Measurements from ENCODE around the gene LCLAT1. TPM values are rescaled to one million over a fixed set of nuclear protein-coding genes. Genes with fewer than 3 reads are reported as not detected.
A peak's percentile ranks its signal among the peaks of the same experiment; 100 is the strongest.

Gene LCLAT1
- total and polyA plus RNA-seq, 12 donors = 8.0 to 56.4 (median 42.7) TPM

DNA sequence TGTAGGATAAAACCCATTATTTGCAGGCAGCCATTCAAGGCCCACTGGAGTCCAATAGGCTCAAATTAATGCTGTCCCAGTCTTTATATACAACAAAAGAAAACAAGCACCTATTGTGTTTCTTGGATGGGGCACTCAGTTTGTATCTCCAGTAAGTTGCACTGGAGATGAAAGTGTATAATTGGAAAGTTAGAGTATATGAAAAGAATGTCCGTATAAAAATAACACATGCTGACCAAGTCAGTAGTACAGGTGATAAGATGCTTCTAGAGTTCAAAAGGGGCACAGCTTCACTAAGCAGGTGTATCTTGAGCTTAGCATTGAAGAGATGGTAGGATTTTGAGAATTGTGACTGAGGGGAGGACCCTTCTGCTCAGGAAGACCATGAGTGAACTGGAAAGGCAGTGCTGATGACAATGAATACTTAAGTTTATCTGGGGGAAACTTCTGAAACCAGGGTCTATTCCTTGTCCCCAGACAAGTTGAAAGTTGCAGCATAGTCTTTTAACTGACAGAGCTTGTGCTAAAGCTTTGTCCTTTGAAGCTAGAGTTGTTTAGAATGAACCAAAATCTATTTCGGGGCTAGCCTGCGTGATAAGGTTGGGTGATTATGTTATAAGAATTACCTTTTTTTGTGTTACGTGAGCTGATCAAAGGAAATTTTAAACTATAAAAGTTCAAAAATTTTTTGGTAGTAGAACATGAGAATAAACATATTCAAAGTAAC is 15.2 kb downstream of the LCLAT1 start:
- H3K36me3 ChIP-seq = no peaks in the 10 kb centered on the region
- peak in 7 of 8 donors; percentile 25 to 86 (median 70) for ATAC-seq

DNA sequence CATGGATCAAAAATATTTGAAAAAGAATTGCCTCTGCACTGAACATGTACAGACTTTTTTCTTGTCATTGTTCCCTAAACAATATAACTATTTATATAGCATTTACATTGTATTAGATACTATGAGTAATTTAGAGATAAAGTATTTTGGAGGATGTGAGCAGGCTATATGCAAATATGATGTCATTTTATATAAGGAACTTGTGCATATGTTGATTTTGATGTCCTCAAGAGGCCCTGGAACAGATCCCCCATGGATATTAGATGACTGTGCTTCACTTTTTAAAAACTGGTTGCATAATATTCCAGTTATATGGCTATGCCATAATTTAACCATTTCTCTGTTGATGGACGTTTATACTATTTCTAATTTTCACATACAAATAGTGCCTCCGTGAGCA is 16.5 kb downstream of the LCLAT1 start:
- DNase-seq (no peak), ATAC-seq (no peak)
- Histone ChIP-seq H3K4me1 (peaks cover 0 to 50% (median 18%) of the 10 kb centered on the region in 9 donors), H3K36me3 (no peaks in the 10 kb centered on the region), H3K9me3 (peaks cover 0 to 13% (median 0%) of the 10 kb centered on the region in 11 donors), H3K4me3 (no peak overlapping the region), H3K27me3 (no peaks in the 10 kb centered on the region), H3K27ac (peak overlapping the region in 3 of 10 donors; percentile 28 to 87 (median 79))
- intact Hi-C loops (cut with DNase I) = no loop called here
- WGBS, 2 donors = 49 to 51% methylated on average over 2 of the region's 2 CpGs
- TF ChIP-seq, protein P1, sequence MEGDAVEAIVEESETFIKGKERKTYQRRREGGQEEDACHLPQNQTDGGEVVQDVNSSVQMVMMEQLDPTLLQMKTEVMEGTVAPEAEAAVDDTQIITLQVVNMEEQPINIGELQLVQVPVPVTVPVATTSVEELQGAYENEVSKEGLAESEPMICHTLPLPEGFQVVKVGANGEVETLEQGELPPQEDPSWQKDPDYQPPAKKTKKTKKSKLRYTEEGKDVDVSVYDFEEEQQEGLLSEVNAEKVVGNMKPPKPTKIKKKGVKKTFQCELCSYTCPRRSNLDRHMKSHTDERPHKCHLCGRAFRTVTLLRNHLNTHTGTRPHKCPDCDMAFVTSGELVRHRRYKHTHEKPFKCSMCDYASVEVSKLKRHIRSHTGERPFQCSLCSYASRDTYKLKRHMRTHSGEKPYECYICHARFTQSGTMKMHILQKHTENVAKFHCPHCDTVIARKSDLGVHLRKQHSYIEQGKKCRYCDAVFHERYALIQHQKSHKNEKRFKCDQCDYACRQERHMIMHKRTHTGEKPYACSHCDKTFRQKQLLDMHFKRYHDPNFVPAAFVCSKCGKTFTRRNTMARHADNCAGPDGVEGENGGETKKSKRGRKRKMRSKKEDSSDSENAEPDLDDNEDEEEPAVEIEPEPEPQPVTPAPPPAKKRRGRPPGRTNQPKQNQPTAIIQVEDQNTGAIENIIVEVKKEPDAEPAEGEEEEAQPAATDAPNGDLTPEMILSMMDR (IDR thresholded peaks at IDR 0.05) = no peak

More for the DNA sequence above, 15.2 kb downstream of the LCLAT1 start:
- H3K9me3 ChIP-seq = peaks cover 0 to under 1% (median 0%) of the 10 kb centered on the region in 11 donors
- no peak overlapping the region for H3K4me3 ChIP-seq
- H3K27ac ChIP-seq = peak overlapping the region; percentile 16 to 81 (median 58)
- H3K4me1 ChIP-seq = peaks cover 0 to 62% (median 18%) of the 10 kb centered on the region in 9 donors
- WGBS, 2 donors = 64 to 77% methylated on average over 4 of the region's 4 CpGs
- no peak for DNase-seq
- H3K27me3 ChIP-seq = no peaks in the 10 kb centered on the region
- TF ChIP-seq, protein P1 (IDR thresholded peaks at IDR 0.05) = no peak
- intact Hi-C loops (cut with DNase I) = no loop called here

DNA sequence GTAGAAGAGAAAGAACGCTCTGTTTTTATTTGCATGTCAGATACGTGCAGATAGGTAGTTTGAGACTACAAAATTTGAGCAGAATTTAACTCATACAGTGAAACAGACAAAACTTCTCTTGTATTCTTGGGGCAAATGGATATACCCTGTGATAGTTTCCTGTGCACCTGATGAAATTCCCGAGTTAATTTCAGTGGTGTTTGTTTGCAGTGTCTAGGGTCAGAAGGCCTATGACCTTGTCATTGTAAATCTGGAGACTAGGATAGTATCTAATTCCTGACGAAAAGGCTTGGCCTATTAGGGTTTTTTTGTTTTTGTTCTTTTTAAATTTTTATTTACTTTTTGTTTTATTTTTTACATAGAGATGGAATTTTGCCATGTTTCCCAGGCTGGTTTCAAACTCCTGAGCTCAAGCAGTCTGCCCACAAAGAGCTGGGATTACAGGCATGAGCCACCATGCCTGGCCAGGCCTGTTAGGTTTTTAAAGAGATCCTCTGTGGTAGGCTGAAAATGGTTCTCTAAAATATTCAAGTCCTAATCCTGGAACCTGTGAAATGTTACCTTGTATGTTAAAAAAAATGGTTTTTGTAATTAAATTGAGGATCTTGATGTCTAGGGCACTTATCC is 17.6 kb downstream of the LCLAT1 start:
- intact Hi-C loops (cut with DNase I) = no loop called here

DNA sequence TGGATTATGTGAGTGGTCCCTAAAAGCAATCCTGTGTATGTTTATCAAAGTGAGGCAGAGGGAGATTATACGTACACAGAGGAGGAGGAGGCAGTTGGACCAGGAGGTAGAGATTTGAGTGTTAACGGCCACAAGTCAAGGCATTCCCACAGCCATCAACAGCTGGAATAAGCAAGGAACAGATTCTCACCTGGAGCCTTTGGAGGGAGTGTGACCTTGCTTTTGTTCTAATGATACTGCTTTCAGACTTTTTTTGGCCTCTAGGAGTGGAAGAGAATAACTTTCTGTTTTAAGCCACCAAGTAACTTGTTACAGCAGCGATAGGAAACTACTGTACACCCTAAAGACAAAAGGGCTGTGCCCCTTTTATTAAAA is 18.1 kb downstream of the LCLAT1 start:
- intact Hi-C loops (cut with DNase I) = no loop called here
- WGBS, 2 donors = 43 to 48% methylated on average over 3 of the region's 3 CpGs
- H3K9me3 ChIP-seq = peaks cover 0 to 18% (median 0%) of the 10 kb centered on the region in 11 donors
- DNase-seq (no peak), ATAC-seq (peak in 5 of 8 donors; percentile 20 to 65 (median 38))
- H3K4me3 ChIP-seq = peak overlapping the region in 5 of 10 donors; percentile 1 to 24 (median 11)
- peak overlapping the region; percentile 15 to 87 (median 44) for H3K27ac ChIP-seq
- H3K27me3 ChIP-seq = no peaks in the 10 kb centered on the region
- TF ChIP-seq, protein P1 (IDR thresholded peaks at IDR 0.05) = peak in 1 of 9 donors; percentile 24
- peaks cover 0 to 36% (median 14%) of the 10 kb centered on the region in 9 donors for H3K4me1 ChIP-seq
- no peaks in the 10 kb centered on the region for H3K36me3 ChIP-seq

More for the DNA sequence above, 17.6 kb downstream of the LCLAT1 start:
- Histone ChIP-seq H3K4me1 (peaks cover 0 to 40% (median 14%) of the 10 kb centered on the region in 9 donors), H3K27ac (peak overlapping the region in 9 of 10 donors; percentile 15 to 87 (median 47)), H3K4me3 (peak overlapping the region in 4 of 10 donors; percentile 1 to 24 (median 14)), H3K9me3 (peaks cover 0 to 18% (median 0%) of the 10 kb centered on the region in 11 donors), H3K27me3 (no peaks in the 10 kb centered on the region), H3K36me3 (no peaks in the 10 kb centered on the region)
- TF ChIP-seq, protein P1 (IDR thresholded peaks at IDR 0.05) = no peak
- DNase-seq = no peak
- ATAC-seq = peak in 1 of 8 donors; percentile 22
- 74 to 76% methylated on average over 4 of the region's 4 CpGs for WGBS, 2 donors

All from heart right ventricle (tissue), 16 donors.